ENCODE measurements around the gene UTP15.

UTP15 gene

DNA sequence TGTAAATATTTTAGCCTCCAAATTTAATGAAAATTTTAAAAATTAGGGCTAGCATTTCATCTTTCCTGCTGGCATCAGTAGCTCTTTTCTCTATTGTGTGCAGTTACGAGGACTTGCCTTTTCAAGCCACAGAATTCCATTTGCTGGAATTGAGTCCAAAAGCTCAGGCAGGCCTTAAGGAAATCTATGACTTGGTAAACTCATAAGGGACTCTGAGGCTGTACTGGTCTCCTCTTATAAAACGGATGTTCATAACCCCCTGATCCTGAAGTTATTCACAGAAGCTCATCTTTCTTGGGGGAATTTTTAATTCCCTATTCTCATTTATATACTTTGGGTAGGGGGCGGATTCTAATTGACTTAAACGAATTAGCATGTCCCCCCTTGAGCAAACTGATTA is 23.5 kb upstream of the UTP15 start:
- DNase-seq (ENCODE audit: low read depth) = no peak
- H3K4me3 ChIP-seq (ENCODE audit: low read depth, low read length) = no peak overlapping the region
- TF ChIP-seq, protein P1, sequence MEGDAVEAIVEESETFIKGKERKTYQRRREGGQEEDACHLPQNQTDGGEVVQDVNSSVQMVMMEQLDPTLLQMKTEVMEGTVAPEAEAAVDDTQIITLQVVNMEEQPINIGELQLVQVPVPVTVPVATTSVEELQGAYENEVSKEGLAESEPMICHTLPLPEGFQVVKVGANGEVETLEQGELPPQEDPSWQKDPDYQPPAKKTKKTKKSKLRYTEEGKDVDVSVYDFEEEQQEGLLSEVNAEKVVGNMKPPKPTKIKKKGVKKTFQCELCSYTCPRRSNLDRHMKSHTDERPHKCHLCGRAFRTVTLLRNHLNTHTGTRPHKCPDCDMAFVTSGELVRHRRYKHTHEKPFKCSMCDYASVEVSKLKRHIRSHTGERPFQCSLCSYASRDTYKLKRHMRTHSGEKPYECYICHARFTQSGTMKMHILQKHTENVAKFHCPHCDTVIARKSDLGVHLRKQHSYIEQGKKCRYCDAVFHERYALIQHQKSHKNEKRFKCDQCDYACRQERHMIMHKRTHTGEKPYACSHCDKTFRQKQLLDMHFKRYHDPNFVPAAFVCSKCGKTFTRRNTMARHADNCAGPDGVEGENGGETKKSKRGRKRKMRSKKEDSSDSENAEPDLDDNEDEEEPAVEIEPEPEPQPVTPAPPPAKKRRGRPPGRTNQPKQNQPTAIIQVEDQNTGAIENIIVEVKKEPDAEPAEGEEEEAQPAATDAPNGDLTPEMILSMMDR (IDR thresholded peaks at IDR 0.05; ENCODE audit: low read depth, low read length, missing control alignments) = no peak

DNA sequence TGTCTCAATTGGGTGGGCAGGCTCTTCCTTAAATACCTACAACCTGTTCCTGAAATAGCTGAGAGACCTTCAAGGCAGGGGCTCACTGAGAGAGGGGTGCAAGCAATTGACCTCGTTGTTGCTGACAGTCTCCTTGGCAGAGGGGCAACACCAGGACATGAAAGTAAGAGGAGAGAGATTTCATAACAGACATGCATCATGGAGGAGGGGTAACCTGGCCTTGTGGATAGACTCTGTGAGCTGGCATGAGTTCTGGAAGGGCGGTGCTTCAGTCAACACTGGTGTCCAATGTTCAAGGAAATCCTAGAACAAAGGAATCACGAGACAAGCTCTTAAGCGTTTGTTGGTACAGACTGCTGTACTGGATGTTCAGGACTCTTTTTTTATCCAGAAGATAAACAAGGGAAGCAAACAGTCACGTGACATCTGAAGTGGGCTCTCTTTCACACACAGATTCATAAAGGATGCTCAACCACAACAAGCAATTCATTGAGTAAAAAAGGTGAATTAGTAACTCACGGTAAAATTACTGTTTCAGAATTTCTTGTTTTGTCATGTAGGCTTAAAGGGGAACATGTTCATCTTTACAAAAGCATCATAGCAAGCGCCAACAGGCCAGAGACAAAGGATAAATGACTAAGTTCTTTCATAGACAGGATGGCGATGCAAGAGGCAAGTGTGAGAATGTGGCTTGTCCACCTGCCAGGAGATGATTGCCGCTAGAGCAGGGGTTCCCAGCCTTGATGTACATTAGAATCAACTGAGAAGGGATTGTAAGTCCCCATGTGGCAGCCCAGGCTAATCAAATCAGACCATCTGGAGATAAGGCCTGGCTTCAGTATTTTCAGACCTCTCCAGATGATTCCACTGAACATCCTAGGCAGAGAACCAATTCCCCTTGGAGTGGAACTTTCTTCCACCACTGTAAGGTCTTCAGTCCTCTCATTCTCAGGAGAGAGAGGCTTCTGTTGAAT is 20.8 kb upstream of the UTP15 start:
- no peak overlapping the region for H3K4me3 ChIP-seq (ENCODE audit: low read depth, low read length)
- DNase-seq (ENCODE audit: low read depth) = no peak
- TF ChIP-seq, protein P1 (IDR thresholded peaks at IDR 0.05; ENCODE audit: low read depth, low read length, missing control alignments) = no peak

DNA sequence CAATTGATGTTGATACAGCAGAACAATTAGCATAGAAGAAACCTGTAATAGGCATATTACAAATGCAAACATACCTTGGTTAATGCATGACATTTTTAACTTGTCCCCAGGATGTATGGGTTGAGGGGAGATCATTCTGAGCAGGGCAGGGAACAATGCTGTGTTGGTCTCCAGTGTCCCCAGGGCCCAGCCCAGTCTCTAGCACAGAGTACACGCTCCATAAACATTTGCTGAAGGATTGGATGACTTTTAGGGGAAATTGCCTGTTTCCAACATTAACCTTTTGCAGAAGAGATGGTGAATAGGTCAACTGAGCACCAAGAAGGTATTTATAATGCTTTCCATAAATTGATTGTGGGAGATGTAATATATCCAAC is 20.2 kb upstream of the UTP15 start:
- TF ChIP-seq, protein P1 (IDR thresholded peaks at IDR 0.05; ENCODE audit: low read depth, low read length, missing control alignments) = no peak
- DNase-seq (ENCODE audit: low read depth) = no peak
- no peak overlapping the region for H3K4me3 ChIP-seq (ENCODE audit: low read depth, low read length)

DNA sequence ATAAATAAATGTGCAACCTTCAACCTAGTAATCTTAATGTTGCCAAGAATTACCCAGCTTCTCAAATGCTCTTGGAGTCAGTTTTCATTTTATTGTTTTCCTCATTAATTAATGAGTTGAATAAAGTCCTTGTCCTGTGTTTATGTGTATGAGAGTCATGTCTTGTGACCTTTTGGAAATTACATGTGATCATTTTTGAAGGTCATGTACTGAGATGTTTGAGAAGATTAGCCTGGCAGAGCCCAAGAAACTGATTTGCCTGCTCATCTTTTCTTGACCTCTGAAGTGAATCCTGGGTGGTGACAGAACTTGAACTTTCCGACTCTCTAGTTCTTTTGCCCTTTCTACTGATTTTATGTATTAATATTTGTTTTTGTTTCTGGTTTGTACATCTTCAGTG is 15.5 kb upstream of the UTP15 start:
- H3K4me3 ChIP-seq (ENCODE audit: low read depth, low read length) = no peak overlapping the region
- TF ChIP-seq, protein P1 (IDR thresholded peaks at IDR 0.05; ENCODE audit: low read depth, low read length, missing control alignments) = no peak
- DNase-seq (ENCODE audit: low read depth) = no peak

DNA sequence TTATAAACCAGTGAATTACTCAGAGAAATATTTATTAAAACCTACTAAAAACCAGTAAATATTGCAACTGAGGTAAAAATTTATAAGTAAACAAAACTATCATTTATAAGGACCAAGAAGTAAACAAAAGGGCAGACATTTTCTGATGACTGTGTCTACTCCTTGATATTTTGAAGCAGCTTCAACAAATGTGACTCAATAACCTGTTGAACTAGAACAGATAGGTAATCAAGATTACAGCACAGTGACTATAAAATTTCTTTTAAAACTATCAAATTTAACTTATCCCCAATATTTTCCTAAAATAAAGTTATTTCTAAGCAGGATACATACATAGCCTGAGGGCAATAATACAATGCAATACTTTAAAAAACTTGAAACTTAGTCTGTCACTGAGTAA is 12.9 kb upstream of the UTP15 start:
- no peak for DNase-seq (ENCODE audit: low read depth)
- TF ChIP-seq, protein P1 (IDR thresholded peaks at IDR 0.05; ENCODE audit: low read depth, low read length, missing control alignments) = no peak
- no peak overlapping the region for H3K4me3 ChIP-seq (ENCODE audit: low read depth, low read length)

DNA sequence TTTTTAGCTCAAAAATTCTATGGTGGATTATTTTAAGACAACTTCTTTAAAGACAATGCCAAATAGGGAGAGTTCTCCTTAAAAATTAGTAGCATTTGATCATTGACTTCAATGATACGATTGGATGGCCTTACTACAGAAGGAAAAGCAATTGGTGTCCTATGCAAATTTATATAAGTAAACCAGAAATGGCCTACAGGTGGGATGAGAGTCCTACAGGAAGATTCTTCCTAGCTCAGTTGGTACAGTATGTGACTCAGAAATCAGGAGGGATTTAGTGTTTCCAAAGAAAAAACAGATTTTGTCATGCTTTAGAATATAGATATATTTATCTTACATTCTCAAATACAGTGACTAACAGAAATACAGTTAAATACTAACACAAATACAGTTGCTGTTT is 6.6 kb upstream of the UTP15 start:
- TF ChIP-seq, protein P1 (IDR thresholded peaks at IDR 0.05; ENCODE audit: low read depth, low read length, missing control alignments) = no peak
- H3K4me3 ChIP-seq (ENCODE audit: low read depth, low read length) = no peak overlapping the region
- DNase-seq (ENCODE audit: low read depth) = no peak

DNA sequence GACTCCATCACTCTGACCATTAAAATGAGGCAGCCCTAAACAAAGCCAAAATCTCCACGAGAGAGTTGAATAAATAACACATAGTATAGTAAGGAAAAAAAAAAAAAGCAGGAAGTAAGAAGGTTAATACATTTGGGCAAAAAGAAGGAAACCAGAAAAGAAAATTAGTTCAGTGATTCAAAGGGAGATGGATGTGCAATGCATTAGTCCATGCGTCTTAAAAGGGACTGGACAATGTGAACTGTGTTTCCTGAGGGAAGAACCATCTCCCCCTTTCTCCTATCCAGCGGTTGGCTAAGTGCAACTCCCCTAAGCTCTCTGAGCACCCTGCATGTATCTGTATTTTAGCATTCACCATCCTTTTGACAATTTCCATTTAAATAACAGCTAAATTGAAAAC is 1.5 kb upstream of the UTP15 start:
- no peak for DNase-seq (ENCODE audit: low read depth)
- H3K4me3 ChIP-seq (ENCODE audit: low read depth, low read length) = peak overlapping the region; percentile 78
- TF ChIP-seq, protein P1 (IDR thresholded peaks at IDR 0.05; ENCODE audit: low read depth, low read length, missing control alignments) = no peak
